OCI-LY3 (cell line): ENCODE data around the gene MBP.
"Not testable (repeated sequence)": the region's sequence is repeated elsewhere in the genome, so short reads cannot be mapped to it uniquely, and the experiment has no call there.

Experiments
- EZH2phosphoT487 ChIP-seq: fragments of 200-600 bp; shearing (Covaris generic); IDR thresholded peaks from 2 replicates; pipeline ENCODE4 v1.6.1; 2018; ENCODE audit warnings: antibody characterized with exemption, mixed run types, low read depth
- TF ChIP-seq, protein P1 (sequence below): fragments of 200-600, 300-600 bp; sonication (generic); IDR thresholded peaks from 2 replicates; pipeline ENCODE4 v1.5.1; 2014; ENCODE audit warnings: antibody characterized with exemption, low read length, low read depth

DNA sequence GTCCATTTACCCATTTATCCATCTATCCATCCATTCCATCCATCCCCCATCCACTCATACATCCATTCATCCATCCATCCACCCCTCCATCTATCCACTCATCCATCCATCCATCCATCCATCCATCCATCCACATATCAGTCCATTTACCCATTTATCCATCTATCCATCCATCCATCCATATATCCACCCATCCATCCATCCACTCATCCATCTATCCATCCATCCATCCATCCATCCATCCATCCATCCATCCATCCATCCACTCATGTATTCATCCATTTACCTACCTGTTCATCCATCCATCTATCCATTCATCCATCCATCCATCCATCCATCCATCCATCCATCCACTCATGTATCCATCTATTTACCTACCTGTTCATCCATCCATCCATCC lies 113.9 kb downstream of the MBP start:
- TF ChIP-seq, protein P1, sequence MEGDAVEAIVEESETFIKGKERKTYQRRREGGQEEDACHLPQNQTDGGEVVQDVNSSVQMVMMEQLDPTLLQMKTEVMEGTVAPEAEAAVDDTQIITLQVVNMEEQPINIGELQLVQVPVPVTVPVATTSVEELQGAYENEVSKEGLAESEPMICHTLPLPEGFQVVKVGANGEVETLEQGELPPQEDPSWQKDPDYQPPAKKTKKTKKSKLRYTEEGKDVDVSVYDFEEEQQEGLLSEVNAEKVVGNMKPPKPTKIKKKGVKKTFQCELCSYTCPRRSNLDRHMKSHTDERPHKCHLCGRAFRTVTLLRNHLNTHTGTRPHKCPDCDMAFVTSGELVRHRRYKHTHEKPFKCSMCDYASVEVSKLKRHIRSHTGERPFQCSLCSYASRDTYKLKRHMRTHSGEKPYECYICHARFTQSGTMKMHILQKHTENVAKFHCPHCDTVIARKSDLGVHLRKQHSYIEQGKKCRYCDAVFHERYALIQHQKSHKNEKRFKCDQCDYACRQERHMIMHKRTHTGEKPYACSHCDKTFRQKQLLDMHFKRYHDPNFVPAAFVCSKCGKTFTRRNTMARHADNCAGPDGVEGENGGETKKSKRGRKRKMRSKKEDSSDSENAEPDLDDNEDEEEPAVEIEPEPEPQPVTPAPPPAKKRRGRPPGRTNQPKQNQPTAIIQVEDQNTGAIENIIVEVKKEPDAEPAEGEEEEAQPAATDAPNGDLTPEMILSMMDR, result not testable (repeated sequence)
- TF ChIP-seq EZH2phosphoT487, result not testable (repeated sequence)
